Ishikawa (cell line): ENCODE data around the gene SZT2.

ENCODE experiments used
- CEBPB ChIP-seq: IDR thresholded peaks from 2 replicates; pipeline ENCODE4 v1.6.1; 2012
- CREB1 ChIP-seq: IDR thresholded peaks from 2 replicates; pipeline ENCODE4 v1.6.1; 2012; ENCODE audit warnings: low read depth
- EGR1 ChIP-seq: IDR thresholded peaks from 2 replicates; pipeline ENCODE4 v1.6.1; 2012
- EP300 ChIP-seq: IDR thresholded peaks from 2 replicates; pipeline ENCODE4 v1.6.1; 2012; ENCODE audit warnings: borderline replicate concordance
- FOXM1 ChIP-seq: IDR thresholded peaks from 2 replicates; pipeline ENCODE4 v1.6.1; 2012; ENCODE audit warnings: low read depth, borderline replicate concordance
- MAX ChIP-seq: IDR thresholded peaks from 2 replicates; pipeline ENCODE4 v1.6.1; 2012
- NFIC ChIP-seq: IDR thresholded peaks from 2 replicates; pipeline ENCODE4 v1.6.1; 2012
- RAD21 ChIP-seq: IDR thresholded peaks from 2 replicates; pipeline ENCODE4 v1.6.1; 2012; ENCODE audit warnings: low read depth
- REST ChIP-seq: IDR thresholded peaks from 2 replicates; pipeline ENCODE4 v1.6.1; 2012; ENCODE audit warnings: low read depth, mild to moderate bottlenecking
- TAF1 ChIP-seq: IDR thresholded peaks from 2 replicates; pipeline ENCODE4 v1.6.1; 2012; ENCODE audit warnings: low read depth, mild to moderate bottlenecking
- TCF12 ChIP-seq: IDR thresholded peaks from 2 replicates; pipeline ENCODE4 v1.6.1; 2012; ENCODE audit warnings: low read depth
- TEAD4 ChIP-seq: IDR thresholded peaks from 2 replicates; pipeline ENCODE4 v1.6.1; 2012
- USF1 ChIP-seq: IDR thresholded peaks from 2 replicates; pipeline ENCODE4 v1.6.1; 2012
- YY1 ChIP-seq: IDR thresholded peaks from 2 replicates; pipeline ENCODE4 v1.6.1; 2012; ENCODE audit warnings: low read depth
- ZBTB7A ChIP-seq: IDR thresholded peaks from 2 replicates; pipeline ENCODE4 v1.6.1; 2012; ENCODE audit warnings: low read depth

The SZT2 gene

GRCh38 chr1:43435146-43436145, 45.7 kb downstream of the SZT2 start:
- TF ChIP-seq EP300: no peak
- TF ChIP-seq TAF1: no peak
- TF ChIP-seq YY1: no peak
- TF ChIP-seq TCF12: no peak
- TF ChIP-seq EGR1: no peak
- TF ChIP-seq CREB1: no peak
- TF ChIP-seq NFIC: no peak
- no peak for TF ChIP-seq TEAD4
- no peak for TF ChIP-seq RAD21
- no peak for TF ChIP-seq REST

- TF ChIP-seq CEBPB (no peak), USF1 (no peak), FOXM1 (no peak), NFIC (no peak), MAX (no peak), RAD21 (no peak), CREB1 (no peak), TCF12 (no peak), REST (no peak), TAF1 (no peak), ZBTB7A (no peak), YY1 (no peak)
Observed at GRCh38 chr1:43436371-43436770, 46.7 kb downstream of the SZT2 start.

GRCh38 chr1:43437031-43437973, 47.6 kb downstream of the SZT2 start:
- no peak for TF ChIP-seq TEAD4
- no peak for TF ChIP-seq TCF12
- no peak for TF ChIP-seq REST
- no peak for TF ChIP-seq TAF1
- no peak for TF ChIP-seq CREB1
- no peak for TF ChIP-seq ZBTB7A
- TF ChIP-seq USF1: no peak
- TF ChIP-seq FOXM1: no peak
- TF ChIP-seq MAX: no peak
- no peak for TF ChIP-seq EGR1
- TF ChIP-seq CEBPB: no peak
- no peak for TF ChIP-seq YY1
- TF ChIP-seq RAD21: no peak
- TF ChIP-seq NFIC: no peak
- TF ChIP-seq EP300: no peak
